Measurements from ENCODE around the gene CLSTN2. TPM values are rescaled to one million over a fixed set of nuclear protein-coding genes. Genes with fewer than 3 reads are reported as not detected.

CLSTN2 gene
- total and polyA plus RNA-seq, 2 of the 8 experiments (the other 6 are each of a cell fraction or from before 2014, with no cell fraction given), result 0.39 to 0.52 TPM

DNA sequence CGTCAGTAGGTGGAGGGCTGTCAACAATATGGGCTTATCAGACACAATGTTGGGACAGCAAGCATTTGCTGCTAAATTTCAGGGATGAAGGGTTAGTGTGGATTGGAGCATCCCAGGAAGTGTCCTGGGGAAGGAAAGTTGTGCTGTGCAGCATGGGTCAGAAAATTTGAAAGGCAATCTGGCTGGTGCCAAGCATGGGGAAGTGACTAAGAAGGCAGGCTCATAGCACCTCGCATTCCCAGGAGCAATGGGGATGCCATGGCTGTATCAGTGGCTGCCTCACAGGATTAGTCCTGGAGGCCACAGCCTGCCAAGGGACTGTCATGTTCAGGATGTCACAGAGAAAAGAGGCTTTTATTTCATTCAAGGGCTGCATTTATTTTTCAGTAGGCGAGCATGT, 420.5 kb downstream of the CLSTN2 start (continued):
- TF ChIP-seq, protein P1, sequence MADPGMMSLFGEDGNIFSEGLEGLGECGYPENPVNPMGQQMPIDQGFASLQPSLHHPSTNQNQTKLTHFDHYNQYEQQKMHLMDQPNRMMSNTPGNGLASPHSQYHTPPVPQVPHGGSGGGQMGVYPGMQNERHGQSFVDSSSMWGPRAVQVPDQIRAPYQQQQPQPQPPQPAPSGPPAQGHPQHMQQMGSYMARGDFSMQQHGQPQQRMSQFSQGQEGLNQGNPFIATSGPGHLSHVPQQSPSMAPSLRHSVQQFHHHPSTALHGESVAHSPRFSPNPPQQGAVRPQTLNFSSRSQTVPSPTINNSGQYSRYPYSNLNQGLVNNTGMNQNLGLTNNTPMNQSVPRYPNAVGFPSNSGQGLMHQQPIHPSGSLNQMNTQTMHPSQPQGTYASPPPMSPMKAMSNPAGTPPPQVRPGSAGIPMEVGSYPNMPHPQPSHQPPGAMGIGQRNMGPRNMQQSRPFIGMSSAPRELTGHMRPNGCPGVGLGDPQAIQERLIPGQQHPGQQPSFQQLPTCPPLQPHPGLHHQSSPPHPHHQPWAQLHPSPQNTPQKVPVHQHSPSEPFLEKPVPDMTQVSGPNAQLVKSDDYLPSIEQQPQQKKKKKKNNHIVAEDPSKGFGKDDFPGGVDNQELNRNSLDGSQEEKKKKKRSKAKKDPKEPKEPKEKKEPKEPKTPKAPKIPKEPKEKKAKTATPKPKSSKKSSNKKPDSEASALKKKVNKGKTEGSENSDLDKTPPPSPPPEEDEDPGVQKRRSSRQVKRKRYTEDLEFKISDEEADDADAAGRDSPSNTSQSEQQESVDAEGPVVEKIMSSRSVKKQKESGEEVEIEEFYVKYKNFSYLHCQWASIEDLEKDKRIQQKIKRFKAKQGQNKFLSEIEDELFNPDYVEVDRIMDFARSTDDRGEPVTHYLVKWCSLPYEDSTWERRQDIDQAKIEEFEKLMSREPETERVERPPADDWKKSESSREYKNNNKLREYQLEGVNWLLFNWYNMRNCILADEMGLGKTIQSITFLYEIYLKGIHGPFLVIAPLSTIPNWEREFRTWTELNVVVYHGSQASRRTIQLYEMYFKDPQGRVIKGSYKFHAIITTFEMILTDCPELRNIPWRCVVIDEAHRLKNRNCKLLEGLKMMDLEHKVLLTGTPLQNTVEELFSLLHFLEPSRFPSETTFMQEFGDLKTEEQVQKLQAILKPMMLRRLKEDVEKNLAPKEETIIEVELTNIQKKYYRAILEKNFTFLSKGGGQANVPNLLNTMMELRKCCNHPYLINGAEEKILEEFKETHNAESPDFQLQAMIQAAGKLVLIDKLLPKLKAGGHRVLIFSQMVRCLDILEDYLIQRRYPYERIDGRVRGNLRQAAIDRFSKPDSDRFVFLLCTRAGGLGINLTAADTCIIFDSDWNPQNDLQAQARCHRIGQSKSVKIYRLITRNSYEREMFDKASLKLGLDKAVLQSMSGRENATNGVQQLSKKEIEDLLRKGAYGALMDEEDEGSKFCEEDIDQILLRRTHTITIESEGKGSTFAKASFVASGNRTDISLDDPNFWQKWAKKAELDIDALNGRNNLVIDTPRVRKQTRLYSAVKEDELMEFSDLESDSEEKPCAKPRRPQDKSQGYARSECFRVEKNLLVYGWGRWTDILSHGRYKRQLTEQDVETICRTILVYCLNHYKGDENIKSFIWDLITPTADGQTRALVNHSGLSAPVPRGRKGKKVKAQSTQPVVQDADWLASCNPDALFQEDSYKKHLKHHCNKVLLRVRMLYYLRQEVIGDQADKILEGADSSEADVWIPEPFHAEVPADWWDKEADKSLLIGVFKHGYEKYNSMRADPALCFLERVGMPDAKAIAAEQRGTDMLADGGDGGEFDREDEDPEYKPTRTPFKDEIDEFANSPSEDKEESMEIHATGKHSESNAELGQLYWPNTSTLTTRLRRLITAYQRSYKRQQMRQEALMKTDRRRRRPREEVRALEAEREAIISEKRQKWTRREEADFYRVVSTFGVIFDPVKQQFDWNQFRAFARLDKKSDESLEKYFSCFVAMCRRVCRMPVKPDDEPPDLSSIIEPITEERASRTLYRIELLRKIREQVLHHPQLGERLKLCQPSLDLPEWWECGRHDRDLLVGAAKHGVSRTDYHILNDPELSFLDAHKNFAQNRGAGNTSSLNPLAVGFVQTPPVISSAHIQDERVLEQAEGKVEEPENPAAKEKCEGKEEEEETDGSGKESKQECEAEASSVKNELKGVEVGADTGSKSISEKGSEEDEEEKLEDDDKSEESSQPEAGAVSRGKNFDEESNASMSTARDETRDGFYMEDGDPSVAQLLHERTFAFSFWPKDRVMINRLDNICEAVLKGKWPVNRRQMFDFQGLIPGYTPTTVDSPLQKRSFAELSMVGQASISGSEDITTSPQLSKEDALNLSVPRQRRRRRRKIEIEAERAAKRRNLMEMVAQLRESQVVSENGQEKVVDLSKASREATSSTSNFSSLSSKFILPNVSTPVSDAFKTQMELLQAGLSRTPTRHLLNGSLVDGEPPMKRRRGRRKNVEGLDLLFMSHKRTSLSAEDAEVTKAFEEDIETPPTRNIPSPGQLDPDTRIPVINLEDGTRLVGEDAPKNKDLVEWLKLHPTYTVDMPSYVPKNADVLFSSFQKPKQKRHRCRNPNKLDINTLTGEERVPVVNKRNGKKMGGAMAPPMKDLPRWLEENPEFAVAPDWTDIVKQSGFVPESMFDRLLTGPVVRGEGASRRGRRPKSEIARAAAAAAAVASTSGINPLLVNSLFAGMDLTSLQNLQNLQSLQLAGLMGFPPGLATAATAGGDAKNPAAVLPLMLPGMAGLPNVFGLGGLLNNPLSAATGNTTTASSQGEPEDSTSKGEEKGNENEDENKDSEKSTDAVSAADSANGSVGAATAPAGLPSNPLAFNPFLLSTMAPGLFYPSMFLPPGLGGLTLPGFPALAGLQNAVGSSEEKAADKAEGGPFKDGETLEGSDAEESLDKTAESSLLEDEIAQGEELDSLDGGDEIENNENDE (IDR thresholded peaks at IDR 0.05; ENCODE audit: insufficient replicate concordance, low read length), result no peak
- TF ChIP-seq FOSL1 (IDR thresholded peaks at IDR 0.05; ENCODE audit: insufficient read depth, low read depth, low read length) (no peak), CREB1 (IDR thresholded peaks at IDR 0.05) (no peak), BCL11A (IDR thresholded peaks at IDR 0.05; ENCODE audit: low read depth in 2 of 2, low read length in 2 of 2) (no peak), TAF7 (optimal IDR thresholded peaks at IDR 0.05; ENCODE audit: borderline replicate concordance, low read depth, low read length) (no peak), RNF2 (IDR thresholded peaks at IDR 0.05; ENCODE audit: borderline replicate concordance, low read depth, low read length, missing control alignments, poor library complexity, severe bottlenecking) (no peak)
- TF ChIP-seq, protein P2, sequence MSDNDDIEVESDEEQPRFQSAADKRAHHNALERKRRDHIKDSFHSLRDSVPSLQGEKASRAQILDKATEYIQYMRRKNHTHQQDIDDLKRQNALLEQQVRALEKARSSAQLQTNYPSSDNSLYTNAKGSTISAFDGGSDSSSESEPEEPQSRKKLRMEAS (IDR thresholded peaks at IDR 0.05), result no peak
- TF ChIP-seq, protein P3, sequence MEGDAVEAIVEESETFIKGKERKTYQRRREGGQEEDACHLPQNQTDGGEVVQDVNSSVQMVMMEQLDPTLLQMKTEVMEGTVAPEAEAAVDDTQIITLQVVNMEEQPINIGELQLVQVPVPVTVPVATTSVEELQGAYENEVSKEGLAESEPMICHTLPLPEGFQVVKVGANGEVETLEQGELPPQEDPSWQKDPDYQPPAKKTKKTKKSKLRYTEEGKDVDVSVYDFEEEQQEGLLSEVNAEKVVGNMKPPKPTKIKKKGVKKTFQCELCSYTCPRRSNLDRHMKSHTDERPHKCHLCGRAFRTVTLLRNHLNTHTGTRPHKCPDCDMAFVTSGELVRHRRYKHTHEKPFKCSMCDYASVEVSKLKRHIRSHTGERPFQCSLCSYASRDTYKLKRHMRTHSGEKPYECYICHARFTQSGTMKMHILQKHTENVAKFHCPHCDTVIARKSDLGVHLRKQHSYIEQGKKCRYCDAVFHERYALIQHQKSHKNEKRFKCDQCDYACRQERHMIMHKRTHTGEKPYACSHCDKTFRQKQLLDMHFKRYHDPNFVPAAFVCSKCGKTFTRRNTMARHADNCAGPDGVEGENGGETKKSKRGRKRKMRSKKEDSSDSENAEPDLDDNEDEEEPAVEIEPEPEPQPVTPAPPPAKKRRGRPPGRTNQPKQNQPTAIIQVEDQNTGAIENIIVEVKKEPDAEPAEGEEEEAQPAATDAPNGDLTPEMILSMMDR (IDR thresholded peaks at IDR 0.05; ENCODE audit: control extremely low read depth in 1 of 3, insufficient read depth in 1 of 3, low read depth in 1 of 3, low read length in 3 of 3), result no peak

All from H1 (cell line).